Body of pancreas (tissue), 4 donors: ENCODE data around the gene RAB17. TPM values are rescaled to one million over a fixed set of nuclear protein-coding genes. Genes with fewer than 3 reads are reported as not detected.
A peak's percentile ranks its signal among the peaks of the same experiment; 100 is the strongest.

Experiments used
- ATAC-seq: fragments of 150-250 bp; one replicate; pipeline ENCODE4 v1.9.1; 2016
- DNase-seq, 4 donors: peaks; one replicate each; pipeline ENCODE4 v3.0.0-alpha.2; 2019
- H3K27ac ChIP-seq, 4 donors: fragments of 200-600 bp; sonication (generic); 1 replicate in 3 of 4; 2 replicates in 1 of 4; pipeline versions ENCODE4 v1.5.1 to v1.6.1; 2016 to 2019; ENCODE audit warnings: mild to moderate bottlenecking in 1 of 4, mixed read lengths in 1 of 4, moderate library complexity in 1 of 4
- H3K27me3 ChIP-seq, 2 donors: fragments of 200-600 bp; sonication (generic); one replicate each; pipeline ENCODE4 v1.6.0; 2016; ENCODE audit warnings: mild to moderate bottlenecking in 1 of 2
- H3K36me3 ChIP-seq, 2 donors: fragments of 200-600 bp; sonication (generic); replicated peaks in 1 of 2; 2 replicates each; pipeline ENCODE4 v1.5.1; 2016; ENCODE audit warnings: low read depth in 2 of 2; ENCODE audit not compliant: insufficient read depth in 1 of 2
- H3K4me1 ChIP-seq: fragments of 200-600 bp; sonication (generic); one replicate; pipeline ENCODE4 v1.6.0; 2016
- H3K4me3 ChIP-seq, 2 donors: fragments of 200-600 bp; sonication (generic); 1 replicate in 1 of 2; 2 replicates in 1 of 2; pipeline ENCODE4 v1.5.1; 2016 to 2019
- H3K9me3 ChIP-seq, 3 donors: fragments of 200-600 bp; sonication (generic); 1 replicate in 2 of 3; 2 replicates in 1 of 3; pipeline ENCODE4 v1.5.1; 2016
- CTCF ChIP-seq, 7 experiments: fragments of 450-650 bp in 4 of 7; fragments of 200-600 bp in 3 of 7; sonication (generic) in 3 of 7; IDR thresholded peaks; one replicate each; pipeline ENCODE4 v1.5.1; 2016 to 2019; ENCODE audit warnings: antibody characterized with exemption in 7 of 7
- POLR2A ChIP-seq, 3 donors: fragments of 450-650 bp; IDR thresholded peaks; one replicate each; pipeline ENCODE4 v1.6.1; 2016; ENCODE audit warnings: antibody characterized with exemption in 3 of 3, mild to moderate bottlenecking in 2 of 3
- WGBS, 2 donors: methylation state at CpG; one replicate each; pipeline ENCODE4 v1.1.5; 2017; 5-methylcytosine and 5-hydroxymethylcytosine counted together
- intact Hi-C: fragments of 100-400 bp; cut with DNase I; formaldehyde crosslinking; loops from one replicate; pipeline ENCODE4 v1.15.1; 2023
- total RNA-seq, 2 donors: library from RNA; depleted of rRNA; stranded (reverse); fragments of >200 nt; gene quantifications; one replicate each; pipeline ENCODE4 v1.1.0, GENCODE V29; 2016

RAB17 gene
- total RNA-seq, 2 donors from 2014 or later, result 35.3 to 38.9 TPM

- H3K9me3 ChIP-seq, result no peaks in the 10 kb centered on the region
- intact Hi-C loops, result no loop called here
- H3K4me1 ChIP-seq, result peaks cover 29% of the 10 kb centered on the region
- no peak overlapping the region for H3K4me3 ChIP-seq
- H3K36me3 ChIP-seq, result no peaks in the 10 kb centered on the region
- no peaks in the 10 kb centered on the region for H3K27me3 ChIP-seq
- TF ChIP-seq POLR2A (IDR thresholded peaks at IDR 0.05), result no peak
- TF ChIP-seq CTCF (IDR thresholded peaks at IDR 0.05), result no peak
- ATAC-seq, result no peak
- H3K27ac ChIP-seq, result no peak overlapping the region
- WGBS, 2 donors, result 88% methylated on average over 14 of the region's 14 CpGs
- DNase-seq, result no peak
Measured at GRCh38 chr2:237631007-237631785, 40.7 kb upstream of the RAB17 start.

GRCh38 chr2:237630216-237631000 lies 39.9 kb upstream of the RAB17 start:
- ATAC-seq (no peak), DNase-seq (no peak)
- no peaks in the 10 kb centered on the region for H3K36me3 ChIP-seq
- intact Hi-C loops, result no loop called here
- H3K9me3 ChIP-seq, result no peaks in the 10 kb centered on the region
- H3K27me3 ChIP-seq, result no peaks in the 10 kb centered on the region
- no peak overlapping the region for H3K27ac ChIP-seq
- H3K4me1 ChIP-seq, result peaks cover 29% of the 10 kb centered on the region
- TF ChIP-seq POLR2A (IDR thresholded peaks at IDR 0.05) (no peak), CTCF (IDR thresholded peaks at IDR 0.05) (no peak)
- no peak overlapping the region for H3K4me3 ChIP-seq
- 69 to 87% methylated on average over 8 to 12 of the region's 12 CpGs for WGBS, 2 donors

- TF ChIP-seq CTCF (IDR thresholded peaks at IDR 0.05) (no peak), POLR2A (IDR thresholded peaks at IDR 0.05) (no peak)
- H3K27ac ChIP-seq, result no peak overlapping the region
- ATAC-seq (no peak), DNase-seq (no peak)
- no peaks in the 10 kb centered on the region for H3K9me3 ChIP-seq
- peaks cover 29% of the 10 kb centered on the region for H3K4me1 ChIP-seq
- H3K36me3 ChIP-seq, result no peaks in the 10 kb centered on the region
- intact Hi-C loops, result no loop called here
- no peaks in the 10 kb centered on the region for H3K27me3 ChIP-seq
- H3K4me3 ChIP-seq, result no peak overlapping the region
- 51 to 81% methylated on average over 8 of the region's 8 CpGs for WGBS, 2 donors
Measured at GRCh38 chr2:237629739-237630138, 39.2 kb upstream of the RAB17 start.

GRCh38 chr2:237629188-237629534 lies 38.6 kb upstream of the RAB17 start:
- Histone ChIP-seq H3K27ac (peak overlapping the region; percentile 9 to 60 (median 44)), H3K9me3 (no peaks in the 10 kb centered on the region), H3K4me3 (no peak overlapping the region), H3K4me1 (peaks cover 29% of the 10 kb centered on the region), H3K36me3 (no peaks in the 10 kb centered on the region), H3K27me3 (no peaks in the 10 kb centered on the region)
- TF ChIP-seq POLR2A (IDR thresholded peaks at IDR 0.05) (no peak), CTCF (IDR thresholded peaks at IDR 0.05) (no peak)
- 44 to 65% methylated on average over 1 of the region's 1 CpG for WGBS, 2 donors
- ATAC-seq (no peak), DNase-seq (no peak)
- intact Hi-C loops, result no loop called here
